HG03378 (cell line): Measurements from ENCODE around the gene GALNT15.

Source experiments
- ATAC-seq: cut with Tn5 transposase; IDR thresholded peaks from one replicate; pipeline ENCODE4 v1.9.1; 2021; ENCODE audit warnings: mild to moderate bottlenecking, moderate library complexity; ENCODE audit not compliant: unreplicated experiment

The GALNT15 gene

DNA sequence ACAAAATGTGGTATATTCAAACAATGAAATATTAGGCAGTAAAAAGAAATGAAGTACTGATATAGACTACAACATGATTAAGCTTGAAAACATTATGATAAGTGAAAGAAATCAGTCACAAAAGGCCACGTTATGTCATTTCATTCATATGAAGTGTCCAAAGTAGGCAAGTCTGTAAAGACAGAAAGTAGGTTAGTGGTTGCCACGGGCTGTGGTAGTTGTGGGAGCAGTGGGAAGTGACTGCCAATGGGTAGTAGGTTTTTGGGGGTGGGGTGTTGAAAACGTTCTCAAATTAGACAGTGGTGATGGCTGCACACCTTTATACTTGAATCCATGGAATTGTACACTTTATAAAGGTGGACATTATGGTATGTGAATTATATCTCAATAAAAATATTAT lies 12.1 kb downstream of the GALNT15 start:
- no peak for ATAC-seq

DNA sequence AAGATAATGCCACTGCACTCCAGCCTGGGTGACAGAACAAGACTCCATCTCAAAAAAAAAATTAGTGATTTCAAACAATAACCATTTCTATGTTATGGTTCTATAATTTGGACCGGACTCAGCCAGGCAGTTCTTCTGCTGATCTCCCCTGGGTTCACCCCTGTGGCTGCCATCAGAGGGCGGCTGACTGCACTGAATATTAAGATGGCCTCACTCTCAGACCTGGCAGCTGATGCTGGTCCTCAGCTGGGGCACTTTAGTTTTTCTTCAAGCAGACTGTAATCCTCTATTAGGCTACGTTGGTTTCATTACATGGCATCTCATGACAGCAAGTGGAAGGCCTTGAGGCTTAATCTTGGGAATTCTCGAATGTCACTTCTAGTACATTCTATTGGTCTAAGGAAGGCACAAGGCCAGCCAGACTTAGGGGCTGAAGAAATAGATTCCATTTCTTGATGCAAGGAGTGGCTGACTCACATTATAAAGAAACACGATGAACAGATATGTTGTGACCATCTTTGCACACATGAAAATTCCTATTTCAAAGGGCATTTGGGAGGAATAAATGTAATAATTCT lies 12.8 kb downstream of the GALNT15 start:
- ATAC-seq: no peak

DNA sequence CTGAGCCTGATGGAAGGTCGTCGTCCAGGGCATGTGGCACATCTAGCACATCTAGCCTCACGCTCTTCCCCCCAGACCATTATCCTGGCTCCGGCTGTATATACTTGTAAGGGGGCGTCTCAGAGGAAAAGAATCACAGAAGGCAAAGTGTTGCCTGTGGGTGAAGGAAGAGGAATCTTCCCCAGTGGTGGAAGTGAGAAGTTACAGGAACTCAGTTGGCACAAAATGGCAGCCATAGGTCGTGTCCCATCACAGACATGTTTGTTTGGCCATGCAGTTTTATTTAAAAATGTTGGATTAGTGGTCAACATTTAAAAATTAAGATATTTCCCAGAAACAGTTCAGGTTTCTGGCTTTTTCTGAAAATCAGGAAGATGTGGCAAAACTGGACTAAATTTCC lies 13.6 kb downstream of the GALNT15 start:
- ATAC-seq: no peak

DNA sequence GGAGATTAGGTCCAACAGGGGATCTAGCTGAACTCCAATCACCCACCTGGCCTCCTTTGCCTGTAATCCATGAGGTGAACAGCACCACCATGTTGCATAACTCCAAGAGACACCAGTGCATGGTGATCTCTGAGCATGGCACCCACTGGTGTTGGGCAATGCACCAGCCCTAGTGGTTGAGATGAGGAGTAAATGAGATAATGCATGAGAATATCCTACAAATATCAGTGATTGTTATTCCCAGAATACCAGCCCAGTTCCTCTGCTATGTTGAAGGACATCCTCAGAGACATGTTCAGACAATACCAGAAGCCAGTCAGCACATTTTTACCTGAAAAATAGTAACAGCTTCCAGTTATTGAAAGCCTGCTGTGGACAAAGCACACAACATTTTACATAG lies 14.7 kb downstream of the GALNT15 start:
- no peak for ATAC-seq

DNA sequence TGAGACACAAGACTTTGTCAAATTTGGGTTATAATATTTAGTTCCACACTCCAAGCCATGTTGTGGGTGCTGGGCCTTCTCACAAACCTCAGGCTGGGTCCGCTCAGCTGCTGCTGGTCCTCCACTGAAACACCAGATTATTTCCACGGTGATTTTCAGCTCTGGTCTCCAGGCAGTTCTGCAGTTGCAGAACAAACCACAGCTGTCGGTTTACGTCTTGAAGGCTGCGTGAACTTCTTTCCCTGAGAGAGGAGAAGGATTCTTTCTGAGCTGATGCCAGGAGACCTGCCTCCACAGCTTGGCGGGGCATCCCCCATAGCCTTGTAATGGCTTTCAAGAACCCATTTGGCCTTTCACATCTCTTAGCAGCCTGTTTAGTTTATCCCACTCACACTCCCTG lies 16.2 kb downstream of the GALNT15 start:
- ATAC-seq: no peak

DNA sequence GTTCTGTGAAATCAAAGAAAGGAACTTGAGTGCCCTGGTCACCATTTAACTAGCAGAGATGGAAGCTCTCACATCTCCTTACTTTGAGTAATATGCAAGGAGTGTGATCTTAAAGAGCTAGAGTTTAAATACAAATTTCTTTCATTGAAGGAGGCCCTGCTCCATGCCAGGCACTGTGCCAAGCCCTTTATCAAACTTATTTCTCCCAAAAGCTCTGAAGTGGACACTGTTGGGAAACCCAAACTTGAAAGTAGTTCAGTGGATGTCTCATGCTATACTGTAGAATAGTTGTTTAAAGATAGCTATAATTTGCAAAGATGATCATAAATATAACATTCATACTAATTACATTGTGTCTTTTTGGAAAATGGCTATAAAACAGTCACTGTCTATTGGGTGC lies 17.1 kb downstream of the GALNT15 start:
- ATAC-seq: no peak

DNA sequence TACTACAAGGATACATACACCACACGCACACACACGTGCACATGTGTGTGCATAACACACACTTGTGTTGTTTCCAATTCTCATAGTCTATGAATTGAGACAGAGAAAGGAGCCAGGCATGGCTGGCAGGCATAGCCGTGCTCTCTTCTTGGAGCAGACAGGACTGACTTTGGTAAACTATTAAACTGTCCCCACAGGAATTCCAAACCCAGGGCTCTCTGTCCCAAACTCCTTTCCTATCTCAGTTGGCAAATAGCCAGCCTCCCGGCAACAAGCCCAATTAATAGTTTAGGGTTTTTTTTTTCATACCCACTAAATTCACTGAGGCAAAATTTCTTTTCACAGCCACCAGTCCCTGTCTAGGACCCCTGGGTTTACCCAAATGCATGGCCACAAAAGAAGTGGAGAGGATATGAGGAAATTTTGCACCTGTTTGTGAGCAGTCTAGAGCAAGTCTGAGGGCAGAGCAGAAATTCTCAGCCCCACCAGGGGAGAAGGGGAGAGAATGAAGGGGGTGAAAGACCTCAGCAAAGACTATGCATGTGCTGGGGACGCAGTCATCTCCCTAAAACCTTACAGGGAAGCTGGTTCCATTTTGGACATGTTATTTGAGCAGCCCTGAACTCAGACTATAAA lies 17.8 kb downstream of the GALNT15 start:
- no peak for ATAC-seq

DNA sequence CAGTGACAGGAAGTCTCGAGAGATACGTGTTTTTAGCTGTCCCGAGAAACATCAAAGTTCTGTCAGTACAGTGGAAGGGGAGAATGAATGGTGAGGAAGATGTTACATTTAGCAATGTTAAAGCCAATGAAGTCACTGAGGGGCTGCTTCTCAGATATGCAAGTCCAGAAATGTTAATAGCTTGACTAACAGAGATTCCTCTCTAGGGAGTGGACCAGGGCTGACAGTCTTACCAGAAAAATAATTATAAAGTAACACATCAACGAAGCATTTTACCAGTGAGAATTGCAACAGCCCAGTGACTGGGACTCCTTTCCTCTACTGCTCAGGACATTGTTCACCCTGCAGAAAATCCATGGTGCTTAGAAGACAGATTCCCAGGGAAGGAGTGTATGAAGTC lies 23.9 kb downstream of the GALNT15 start:
- no peak for ATAC-seq

DNA sequence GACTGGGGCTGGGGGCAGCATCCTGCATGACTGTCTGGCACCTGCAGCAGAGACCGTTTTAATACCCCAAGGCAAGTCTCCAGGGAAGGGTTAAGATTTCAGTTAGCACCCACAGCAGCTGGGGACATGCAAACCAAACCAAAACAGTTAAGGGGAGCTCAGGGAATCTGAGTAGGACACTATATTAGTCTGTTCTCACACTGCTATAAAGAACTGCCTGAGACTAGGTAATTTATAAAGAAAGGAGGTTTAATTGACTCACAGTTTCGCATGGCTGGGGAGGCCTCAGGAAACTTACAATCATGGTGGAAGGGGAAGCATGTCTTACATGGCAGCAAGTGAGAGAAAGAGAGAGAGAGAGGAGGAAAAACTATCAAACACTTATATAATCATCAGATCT lies 25.3 kb downstream of the GALNT15 start:
- ATAC-seq: no peak

DNA sequence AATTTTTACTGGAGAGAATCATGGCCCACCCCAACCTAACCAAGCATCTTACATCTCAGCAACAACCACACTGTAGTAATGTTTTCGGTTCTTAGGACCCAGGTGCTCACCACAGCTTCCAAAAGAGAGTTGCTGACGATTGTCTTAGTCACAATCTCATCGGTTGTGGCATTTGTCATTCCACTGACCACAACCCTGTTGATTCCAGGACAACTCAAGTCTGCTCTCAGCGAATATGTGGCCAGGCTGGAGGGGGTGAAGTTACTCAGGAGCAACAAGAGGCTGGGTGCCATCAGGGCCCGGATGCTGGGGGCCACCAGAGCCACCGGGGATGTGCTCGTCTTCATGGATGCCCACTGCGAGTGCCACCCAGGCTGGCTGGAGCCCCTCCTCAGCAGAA lies 25.9 kb downstream of the GALNT15 start:
- ATAC-seq: no peak

DNA sequence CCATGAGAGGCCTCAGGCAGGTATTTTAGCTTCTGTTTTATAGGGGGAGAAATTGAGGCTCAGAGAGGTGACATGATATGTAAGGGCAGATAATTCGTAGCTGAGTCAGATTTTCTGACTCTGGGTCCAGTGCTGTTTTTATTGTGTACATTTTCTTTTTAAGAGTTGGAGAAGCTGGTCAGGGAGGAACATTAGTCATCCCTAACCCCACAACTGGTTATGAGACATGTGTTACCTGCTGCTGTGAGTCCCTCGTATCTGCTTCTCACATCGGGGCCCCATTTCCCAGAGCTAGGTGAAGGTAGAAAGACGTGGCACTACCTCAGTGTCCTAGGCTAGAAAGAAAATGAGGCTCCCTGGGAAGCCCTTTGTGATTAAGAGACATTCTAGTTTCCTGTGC lies 28.6 kb downstream of the GALNT15 start:
- no peak for ATAC-seq

DNA sequence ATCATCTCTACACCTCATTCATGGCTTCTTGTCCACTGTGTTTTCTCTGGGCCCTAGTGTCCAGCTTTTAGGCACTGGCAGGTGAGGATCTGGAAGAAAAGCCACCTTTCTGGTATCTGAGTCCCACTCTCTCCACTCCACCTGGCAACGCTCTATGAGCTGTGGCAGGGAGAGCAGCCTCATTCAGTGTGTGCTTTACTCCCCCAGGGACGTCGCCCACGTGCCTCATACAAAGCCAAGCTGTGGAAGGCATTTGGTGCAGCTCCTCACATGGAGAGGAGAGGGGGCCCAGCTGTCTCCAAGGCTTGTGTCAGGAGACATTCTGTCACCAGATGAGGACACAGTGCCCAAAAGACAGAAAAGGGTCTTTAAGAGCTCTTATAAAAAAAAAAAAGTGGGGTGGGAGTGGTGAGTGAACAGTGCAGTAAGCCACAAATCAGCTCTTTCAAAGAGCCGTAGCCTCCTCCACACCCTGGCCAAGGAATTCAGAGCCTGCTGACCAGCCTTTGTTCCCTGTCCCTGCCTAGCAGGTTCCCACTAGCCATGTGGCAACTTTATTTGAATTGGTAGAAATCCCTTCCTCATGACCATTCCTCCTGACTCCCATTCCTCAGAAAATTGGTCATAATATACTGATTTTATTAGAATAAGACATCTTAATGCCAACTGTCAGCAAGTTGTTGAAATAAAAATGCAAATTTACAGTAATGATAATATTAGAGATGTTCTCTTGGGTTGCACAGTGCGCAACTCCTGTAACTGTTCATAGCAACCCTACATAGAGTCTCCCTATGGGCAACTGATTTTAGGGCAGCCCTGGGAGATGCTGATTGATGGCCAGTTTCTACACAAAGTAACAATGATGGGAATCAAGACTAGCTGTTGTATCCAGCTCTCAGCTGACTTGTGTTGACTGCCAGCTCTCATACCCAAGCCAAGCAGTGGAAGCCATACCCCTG lies 29.5 kb downstream of the GALNT15 start:
- ATAC-seq: no peak

DNA sequence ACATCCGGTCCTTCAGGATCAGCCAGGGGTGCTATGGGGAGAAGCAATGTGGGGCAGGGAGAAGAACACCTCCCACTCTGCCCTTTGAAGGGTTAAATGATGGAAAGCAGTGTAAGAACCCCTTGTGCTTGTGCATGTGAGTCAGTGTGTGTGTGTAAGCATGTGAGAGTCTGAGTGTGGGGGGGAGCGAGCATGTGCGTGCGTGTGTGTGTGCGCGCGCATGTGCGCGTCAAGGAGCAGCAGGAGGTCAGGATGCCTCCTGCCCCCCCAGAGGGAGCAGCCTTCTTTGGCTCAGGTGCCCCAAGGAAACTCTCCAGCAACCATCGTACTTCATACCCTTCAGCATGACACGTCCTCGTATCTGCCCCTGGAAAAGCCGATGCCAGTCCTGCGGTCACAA lies 30.3 kb downstream of the GALNT15 start:
- ATAC-seq: no peak

DNA sequence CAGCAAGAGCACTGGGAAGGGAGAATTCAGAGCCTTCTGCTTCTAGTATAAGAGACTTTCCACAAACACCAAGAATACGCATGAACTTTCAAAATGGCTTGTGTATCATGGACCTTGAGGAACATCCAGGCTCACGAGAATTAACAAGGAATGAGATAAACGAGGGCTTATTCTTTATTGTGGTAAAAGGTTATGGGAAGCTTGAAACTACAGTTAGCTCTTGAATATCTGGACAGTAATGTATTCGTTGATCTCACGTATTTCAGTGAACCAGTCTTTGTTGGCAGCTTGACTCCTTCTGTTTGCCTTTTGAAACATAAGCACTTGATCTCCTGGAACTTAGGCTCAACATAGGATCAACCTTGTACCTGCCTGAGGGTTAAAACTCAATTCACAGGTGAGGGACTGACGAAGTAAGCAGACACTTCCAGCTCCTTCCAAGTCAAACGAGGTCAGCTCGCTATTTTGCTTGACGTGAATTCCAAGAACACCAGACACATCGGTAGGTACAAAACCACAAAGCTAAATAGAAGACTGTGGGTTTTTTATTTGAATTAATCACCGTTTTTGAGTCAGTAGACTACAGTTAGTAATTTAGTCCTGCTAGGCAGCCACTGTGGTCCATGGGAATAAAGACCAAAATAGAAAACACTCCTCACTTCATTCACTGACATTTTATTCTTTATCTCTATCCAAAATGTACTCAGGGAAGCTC lies 30.8 kb downstream of the GALNT15 start:
- no peak for ATAC-seq

DNA sequence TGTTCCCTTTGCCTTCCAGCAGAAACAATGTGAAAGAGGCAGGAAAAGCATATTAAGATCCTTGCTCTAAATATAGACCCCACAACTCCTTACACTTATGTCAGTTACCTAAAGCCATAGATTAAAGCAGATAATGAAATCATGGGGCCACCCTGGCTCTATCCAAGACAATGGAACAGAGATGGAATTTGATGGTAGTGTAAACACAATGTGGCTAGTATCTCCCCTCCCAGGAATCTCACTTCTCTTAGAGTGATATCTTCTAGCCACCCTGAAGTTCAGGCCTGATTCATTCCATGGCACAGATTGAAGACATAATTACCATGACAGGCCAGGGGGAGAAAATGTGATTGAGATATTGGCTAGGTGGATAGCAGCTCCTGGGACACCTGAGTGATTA lies 32.6 kb downstream of the GALNT15 start:
- no peak for ATAC-seq

DNA sequence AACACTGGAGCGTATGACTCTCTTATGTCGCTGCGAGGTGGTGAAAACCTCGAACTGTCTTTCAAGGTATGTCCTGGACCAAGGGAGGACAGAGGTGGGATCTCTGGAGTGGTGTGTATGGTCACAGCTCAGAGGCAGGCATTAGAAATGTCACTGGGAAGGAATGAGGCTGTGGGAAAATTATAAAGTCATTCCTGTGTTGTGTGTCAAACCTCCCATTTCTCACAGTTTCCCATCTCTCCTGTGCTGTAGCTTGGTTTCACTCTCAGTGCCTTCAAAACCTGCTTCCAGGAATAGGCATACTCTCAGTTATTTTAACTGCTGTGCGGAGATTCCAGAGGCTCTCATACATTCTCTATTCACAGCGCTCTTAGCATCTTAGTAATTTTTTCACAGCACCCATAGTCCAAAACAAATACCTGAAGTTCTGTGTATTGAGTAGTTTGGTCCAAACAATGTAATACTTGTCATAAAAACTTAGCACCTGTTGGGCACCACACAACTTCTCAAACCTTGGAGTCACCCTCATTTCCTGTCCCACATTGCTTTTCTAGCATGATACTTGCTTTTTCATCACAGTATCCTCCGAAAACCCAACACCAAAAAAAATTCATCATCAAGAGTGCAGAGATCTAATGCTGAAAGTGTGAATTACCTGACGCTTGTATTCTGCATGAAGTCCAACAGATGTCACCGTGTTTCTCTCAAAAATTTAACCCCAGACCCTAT lies 36.9 kb downstream of the GALNT15 start:
- ATAC-seq: no peak

DNA sequence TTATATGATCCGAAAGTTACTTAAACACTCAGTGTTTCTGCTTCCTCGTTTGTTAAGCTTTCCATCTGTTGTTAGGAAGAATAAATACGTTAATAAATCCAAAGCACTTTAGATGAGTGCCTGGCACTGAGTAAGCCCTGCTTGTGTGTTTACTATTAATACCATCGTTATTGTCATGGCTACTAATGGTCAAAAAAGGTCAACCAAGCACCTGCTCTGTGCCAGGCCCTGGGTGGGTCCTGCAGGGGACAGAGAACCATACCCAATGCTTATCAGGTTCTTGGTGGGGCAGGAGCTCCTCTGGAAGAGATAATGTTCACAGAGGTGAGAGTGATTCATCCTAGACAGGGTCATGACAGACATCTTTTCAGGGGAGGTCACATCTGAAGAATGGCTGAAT lies 39.9 kb downstream of the GALNT15 start:
- no peak for ATAC-seq

DNA sequence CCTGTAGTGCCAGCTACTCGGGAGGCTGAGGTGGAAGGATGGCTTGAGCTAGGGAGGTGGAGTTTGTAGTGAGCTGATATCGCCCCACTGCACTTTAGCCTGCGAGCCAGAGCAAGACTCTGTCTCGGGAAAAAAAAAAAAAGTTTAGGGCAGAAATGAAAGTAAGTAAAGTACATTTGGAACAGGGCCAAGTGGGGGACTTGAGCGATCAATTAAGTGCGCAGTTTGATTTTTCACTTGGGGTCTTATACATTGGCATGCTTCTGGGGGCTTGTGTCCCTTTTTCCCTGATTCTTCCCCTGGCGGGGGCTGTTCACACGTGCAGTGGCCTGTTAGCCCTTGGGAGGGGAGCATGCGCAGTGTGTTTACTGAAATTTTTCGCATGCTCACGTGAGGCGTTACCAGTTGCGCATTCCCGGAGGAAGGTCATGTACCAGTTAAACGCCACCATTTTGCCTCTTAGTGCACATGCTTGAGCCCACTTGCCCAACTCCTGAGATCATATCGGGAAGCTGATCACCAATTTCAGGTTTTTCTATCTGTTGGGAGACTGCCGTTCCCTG lies 42.0 kb downstream of the GALNT15 start:
- ATAC-seq: no peak

DNA sequence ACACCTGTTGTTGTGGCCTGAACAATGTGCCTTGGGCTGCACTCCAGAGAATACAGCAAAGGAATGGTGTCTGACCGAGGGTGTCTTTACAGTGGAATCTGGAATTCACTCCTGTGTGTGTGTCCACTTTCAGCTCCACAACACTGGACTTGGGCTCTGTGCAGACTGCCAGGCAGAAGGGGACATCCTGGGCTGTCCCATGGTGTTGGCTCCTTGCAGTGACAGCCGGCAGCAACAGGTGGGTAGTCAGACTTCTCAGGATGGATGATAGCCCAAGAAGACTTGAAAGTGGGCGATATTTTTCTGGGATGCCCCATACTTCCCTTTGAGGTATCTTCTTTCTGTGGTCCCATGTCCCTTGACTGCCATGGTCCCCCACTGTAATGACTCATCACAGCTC lies 45.3 kb downstream of the GALNT15 start:
- ATAC-seq: no peak

DNA sequence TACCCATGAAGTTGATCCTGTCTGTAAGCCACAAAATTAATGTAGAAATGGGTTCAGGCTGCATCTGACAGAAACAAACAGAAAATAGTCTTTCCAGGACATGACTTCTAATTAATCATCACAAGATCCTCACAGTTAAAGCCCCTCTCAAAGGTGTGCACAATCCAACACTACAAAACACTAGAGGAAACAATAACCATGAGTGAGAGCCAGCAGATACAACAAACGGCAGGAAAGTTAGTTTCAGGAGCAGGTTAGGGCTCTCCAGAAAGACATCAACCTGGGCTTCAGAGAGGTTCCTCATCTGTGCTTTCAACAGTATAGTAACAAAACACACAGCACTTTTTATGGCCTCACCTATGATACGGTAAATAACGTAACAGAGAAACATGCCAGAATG lies 47.5 kb downstream of the GALNT15 start:
- ATAC-seq: no peak
